ENCODE data around the gene GOT1.

Gene GOT1

DNA sequence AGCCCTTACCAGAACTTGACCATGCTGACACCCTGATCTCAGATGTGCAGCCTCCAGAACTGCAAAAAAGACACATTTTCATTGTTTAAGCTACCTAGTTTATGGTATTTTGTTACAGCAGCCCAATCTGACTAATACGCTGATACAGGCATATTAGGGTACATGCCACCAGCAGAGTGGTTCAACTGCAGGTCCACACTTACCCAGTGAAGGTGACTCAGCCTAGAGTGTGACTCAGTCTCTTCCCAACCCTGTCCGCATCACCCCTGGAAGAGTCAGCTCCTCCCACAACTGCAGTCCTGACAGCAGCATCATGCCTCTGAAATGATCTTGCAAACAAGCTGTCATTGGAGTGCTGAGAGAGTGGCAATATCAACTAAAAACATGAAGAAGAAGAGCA is 30.8 kb upstream of the GOT1 start:
- TF ChIP-seq REST (IDR thresholded peaks at IDR 0.05; ENCODE audit: low read depth): no peak

- TF ChIP-seq EP300 (IDR thresholded peaks at IDR 0.05; ENCODE audit: borderline replicate concordance) (no peak), MAX (IDR thresholded peaks at IDR 0.05) (no peak), RAD21 (IDR thresholded peaks at IDR 0.05; ENCODE audit: low read depth) (no peak), YY1 (IDR thresholded peaks at IDR 0.05; ENCODE audit: low read depth) (no peak), TAF1 (IDR thresholded peaks at IDR 0.05; ENCODE audit: low read depth) (no peak), ZBTB7A (IDR thresholded peaks at IDR 0.05; ENCODE audit: low read depth) (no peak), FOXM1 (IDR thresholded peaks at IDR 0.05; ENCODE audit: borderline replicate concordance, low read depth) (no peak), REST (IDR thresholded peaks at IDR 0.05; ENCODE audit: low read depth) (no peak), EGR1 (IDR thresholded peaks at IDR 0.05) (no peak), NFIC (IDR thresholded peaks at IDR 0.05) (no peak), TEAD4 (IDR thresholded peaks at IDR 0.05) (no peak), CEBPB (IDR thresholded peaks at IDR 0.05) (no peak)
- TF ChIP-seq, protein P1, sequence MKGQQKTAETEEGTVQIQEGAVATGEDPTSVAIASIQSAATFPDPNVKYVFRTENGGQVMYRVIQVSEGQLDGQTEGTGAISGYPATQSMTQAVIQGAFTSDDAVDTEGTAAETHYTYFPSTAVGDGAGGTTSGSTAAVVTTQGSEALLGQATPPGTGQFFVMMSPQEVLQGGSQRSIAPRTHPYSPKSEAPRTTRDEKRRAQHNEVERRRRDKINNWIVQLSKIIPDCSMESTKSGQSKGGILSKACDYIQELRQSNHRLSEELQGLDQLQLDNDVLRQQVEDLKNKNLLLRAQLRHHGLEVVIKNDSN (IDR thresholded peaks at IDR 0.05): no peak
These were observed 29.6 kb upstream of the GOT1 start for GRCh38 chr10:99460070-99460469.

GRCh38 chr10:99459217-99459616 is 28.8 kb upstream of the GOT1 start:
- TF ChIP-seq FOXM1 (IDR thresholded peaks at IDR 0.05; ENCODE audit: borderline replicate concordance, low read depth): no peak
- no peak for TF ChIP-seq CREB1 (IDR thresholded peaks at IDR 0.05; ENCODE audit: low read depth)
- TF ChIP-seq, protein P1 (IDR thresholded peaks at IDR 0.05): no peak
- no peak for TF ChIP-seq MAX (IDR thresholded peaks at IDR 0.05)
- no peak for TF ChIP-seq TEAD4 (IDR thresholded peaks at IDR 0.05)
- TF ChIP-seq YY1 (IDR thresholded peaks at IDR 0.05; ENCODE audit: low read depth): no peak
- TF ChIP-seq REST (IDR thresholded peaks at IDR 0.05; ENCODE audit: low read depth): no peak
- TF ChIP-seq TAF1 (IDR thresholded peaks at IDR 0.05; ENCODE audit: low read depth): no peak
- TF ChIP-seq EGR1 (IDR thresholded peaks at IDR 0.05): no peak
- no peak for TF ChIP-seq TCF12 (IDR thresholded peaks at IDR 0.05; ENCODE audit: low read depth)
- TF ChIP-seq NFIC (IDR thresholded peaks at IDR 0.05): no peak
- no peak for TF ChIP-seq EP300 (IDR thresholded peaks at IDR 0.05; ENCODE audit: borderline replicate concordance)
- TF ChIP-seq ZBTB7A (IDR thresholded peaks at IDR 0.05; ENCODE audit: low read depth): no peak
- TF ChIP-seq CEBPB (IDR thresholded peaks at IDR 0.05): no peak
- no peak for TF ChIP-seq RAD21 (IDR thresholded peaks at IDR 0.05; ENCODE audit: low read depth)

DNA sequence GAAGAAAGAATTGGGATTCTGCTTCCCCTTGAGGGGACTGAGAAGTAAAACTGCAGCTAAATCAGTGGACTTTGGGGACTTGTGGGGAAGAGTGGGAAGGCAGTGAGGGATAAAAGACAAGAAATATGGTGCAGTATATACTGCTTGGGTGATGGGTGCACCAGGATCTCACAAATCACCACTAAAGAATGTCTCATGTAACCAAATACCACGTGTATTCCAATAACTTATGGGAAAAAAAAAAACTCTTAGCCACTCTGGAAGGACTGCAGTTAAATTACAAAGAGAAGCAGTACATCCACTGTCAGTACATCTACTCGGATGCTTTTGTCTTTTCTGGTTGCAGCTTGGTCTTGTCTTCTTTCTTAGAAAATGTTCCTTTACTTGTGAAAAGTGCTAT is 27.4 kb upstream of the GOT1 start:
- TF ChIP-seq YY1 (IDR thresholded peaks at IDR 0.05; ENCODE audit: low read depth) (no peak), REST (IDR thresholded peaks at IDR 0.05; ENCODE audit: low read depth) (no peak), EGR1 (IDR thresholded peaks at IDR 0.05) (no peak), EP300 (IDR thresholded peaks at IDR 0.05; ENCODE audit: borderline replicate concordance) (no peak), CEBPB (IDR thresholded peaks at IDR 0.05) (no peak), ZBTB7A (IDR thresholded peaks at IDR 0.05; ENCODE audit: low read depth) (no peak), FOXM1 (IDR thresholded peaks at IDR 0.05; ENCODE audit: borderline replicate concordance, low read depth) (no peak), RAD21 (IDR thresholded peaks at IDR 0.05; ENCODE audit: low read depth) (no peak), TCF12 (IDR thresholded peaks at IDR 0.05; ENCODE audit: low read depth) (no peak), NFIC (IDR thresholded peaks at IDR 0.05) (no peak), MAX (IDR thresholded peaks at IDR 0.05) (no peak), TAF1 (IDR thresholded peaks at IDR 0.05; ENCODE audit: low read depth) (no peak), TEAD4 (IDR thresholded peaks at IDR 0.05) (no peak), CREB1 (IDR thresholded peaks at IDR 0.05; ENCODE audit: low read depth) (no peak)
- TF ChIP-seq, protein P1 (IDR thresholded peaks at IDR 0.05): no peak

Measured in Ishikawa (cell line).